ENCODE results near the gene FAM149B1. TPM values are rescaled to one million over a fixed set of nuclear protein-coding genes. Genes with fewer than 3 reads are reported as not detected.

Gene FAM149B1
- total and polyA plus RNA-seq, 2 of the 13 experiments (the other 11 are each of a cell fraction or from before 2014, with no cell fraction given): 9.3 to 16.8 TPM

- TF ChIP-seq, protein P1, sequence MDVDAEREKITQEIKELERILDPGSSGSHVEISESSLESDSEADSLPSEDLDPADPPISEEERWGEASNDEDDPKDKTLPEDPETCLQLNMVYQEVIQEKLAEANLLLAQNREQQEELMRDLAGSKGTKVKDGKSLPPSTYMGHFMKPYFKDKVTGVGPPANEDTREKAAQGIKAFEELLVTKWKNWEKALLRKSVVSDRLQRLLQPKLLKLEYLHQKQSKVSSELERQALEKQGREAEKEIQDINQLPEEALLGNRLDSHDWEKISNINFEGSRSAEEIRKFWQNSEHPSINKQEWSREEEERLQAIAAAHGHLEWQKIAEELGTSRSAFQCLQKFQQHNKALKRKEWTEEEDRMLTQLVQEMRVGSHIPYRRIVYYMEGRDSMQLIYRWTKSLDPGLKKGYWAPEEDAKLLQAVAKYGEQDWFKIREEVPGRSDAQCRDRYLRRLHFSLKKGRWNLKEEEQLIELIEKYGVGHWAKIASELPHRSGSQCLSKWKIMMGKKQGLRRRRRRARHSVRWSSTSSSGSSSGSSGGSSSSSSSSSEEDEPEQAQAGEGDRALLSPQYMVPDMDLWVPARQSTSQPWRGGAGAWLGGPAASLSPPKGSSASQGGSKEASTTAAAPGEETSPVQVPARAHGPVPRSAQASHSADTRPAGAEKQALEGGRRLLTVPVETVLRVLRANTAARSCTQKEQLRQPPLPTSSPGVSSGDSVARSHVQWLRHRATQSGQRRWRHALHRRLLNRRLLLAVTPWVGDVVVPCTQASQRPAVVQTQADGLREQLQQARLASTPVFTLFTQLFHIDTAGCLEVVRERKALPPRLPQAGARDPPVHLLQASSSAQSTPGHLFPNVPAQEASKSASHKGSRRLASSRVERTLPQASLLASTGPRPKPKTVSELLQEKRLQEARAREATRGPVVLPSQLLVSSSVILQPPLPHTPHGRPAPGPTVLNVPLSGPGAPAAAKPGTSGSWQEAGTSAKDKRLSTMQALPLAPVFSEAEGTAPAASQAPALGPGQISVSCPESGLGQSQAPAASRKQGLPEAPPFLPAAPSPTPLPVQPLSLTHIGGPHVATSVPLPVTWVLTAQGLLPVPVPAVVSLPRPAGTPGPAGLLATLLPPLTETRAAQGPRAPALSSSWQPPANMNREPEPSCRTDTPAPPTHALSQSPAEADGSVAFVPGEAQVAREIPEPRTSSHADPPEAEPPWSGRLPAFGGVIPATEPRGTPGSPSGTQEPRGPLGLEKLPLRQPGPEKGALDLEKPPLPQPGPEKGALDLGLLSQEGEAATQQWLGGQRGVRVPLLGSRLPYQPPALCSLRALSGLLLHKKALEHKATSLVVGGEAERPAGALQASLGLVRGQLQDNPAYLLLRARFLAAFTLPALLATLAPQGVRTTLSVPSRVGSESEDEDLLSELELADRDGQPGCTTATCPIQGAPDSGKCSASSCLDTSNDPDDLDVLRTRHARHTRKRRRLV (CRISPR knock-in tag; IDR thresholded peaks at IDR 0.05): peak; percentile 85
- TF ChIP-seq ZBTB4 (CRISPR knock-in tag; IDR thresholded peaks at IDR 0.05; ENCODE audit: borderline replicate concordance): peak; percentile 84; the same call in 1 of the 2 replicates
- TF ChIP-seq GATA4 (IDR thresholded peaks at IDR 0.05; ENCODE audit: borderline replicate concordance, low read depth): 0 out of 2 replicates have a peak, but pooled peaks have one; percentile 26
- no peak for TF ChIP-seq ZNF367 (CRISPR knock-in tag; IDR thresholded peaks at IDR 0.05; ENCODE audit: borderline replicate concordance)
- TF ChIP-seq, protein P2, sequence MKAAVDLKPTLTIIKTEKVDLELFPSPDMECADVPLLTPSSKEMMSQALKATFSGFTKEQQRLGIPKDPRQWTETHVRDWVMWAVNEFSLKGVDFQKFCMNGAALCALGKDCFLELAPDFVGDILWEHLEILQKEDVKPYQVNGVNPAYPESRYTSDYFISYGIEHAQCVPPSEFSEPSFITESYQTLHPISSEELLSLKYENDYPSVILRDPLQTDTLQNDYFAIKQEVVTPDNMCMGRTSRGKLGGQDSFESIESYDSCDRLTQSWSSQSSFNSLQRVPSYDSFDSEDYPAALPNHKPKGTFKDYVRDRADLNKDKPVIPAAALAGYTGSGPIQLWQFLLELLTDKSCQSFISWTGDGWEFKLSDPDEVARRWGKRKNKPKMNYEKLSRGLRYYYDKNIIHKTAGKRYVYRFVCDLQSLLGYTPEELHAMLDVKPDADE (CRISPR knock-in tag; IDR thresholded peaks at IDR 0.05): no peak
- TF ChIP-seq AGO1 (IDR thresholded peaks at IDR 0.05; ENCODE audit: low read depth, low read length, poor library complexity, severe bottlenecking): peak; percentile 94
- no peak; the same call in 1 of the 2 replicates for TF ChIP-seq ZNF782 (CRISPR knock-in tag; IDR thresholded peaks at IDR 0.05; ENCODE audit: borderline replicate concordance)
- TF ChIP-seq ZNF629 (CRISPR knock-in tag; conservative IDR thresholded peaks at IDR 0.05): no peak
- TF ChIP-seq HNF4G (IDR thresholded peaks at IDR 0.05; ENCODE audit: borderline replicate concordance, low read depth, low read length): peak; percentile 55; the same call in 1 of the 2 replicates
- TF ChIP-seq HNF4G (CRISPR knock-in tag; IDR thresholded peaks at IDR 0.05; ENCODE audit: borderline replicate concordance, low read depth): peak; percentile 75; the same call in 1 of the 2 replicates
- TF ChIP-seq, protein P3, sequence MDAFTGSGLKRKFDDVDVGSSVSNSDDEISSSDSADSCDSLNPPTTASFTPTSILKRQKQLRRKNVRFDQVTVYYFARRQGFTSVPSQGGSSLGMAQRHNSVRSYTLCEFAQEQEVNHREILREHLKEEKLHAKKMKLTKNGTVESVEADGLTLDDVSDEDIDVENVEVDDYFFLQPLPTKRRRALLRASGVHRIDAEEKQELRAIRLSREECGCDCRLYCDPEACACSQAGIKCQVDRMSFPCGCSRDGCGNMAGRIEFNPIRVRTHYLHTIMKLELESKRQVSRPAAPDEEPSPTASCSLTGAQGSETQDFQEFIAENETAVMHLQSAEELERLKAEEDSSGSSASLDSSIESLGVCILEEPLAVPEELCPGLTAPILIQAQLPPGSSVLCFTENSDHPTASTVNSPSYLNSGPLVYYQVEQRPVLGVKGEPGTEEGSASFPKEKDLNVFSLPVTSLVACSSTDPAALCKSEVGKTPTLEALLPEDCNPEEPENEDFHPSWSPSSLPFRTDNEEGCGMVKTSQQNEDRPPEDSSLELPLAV (CRISPR knock-in tag; conservative IDR thresholded peaks at IDR 0.05; ENCODE audit: low read depth): no peak
- peak; percentile 96 for TF ChIP-seq ZNF556 (CRISPR knock-in tag; IDR thresholded peaks at IDR 0.05; ENCODE audit: borderline replicate concordance)
- TF ChIP-seq FOXK1 (CRISPR knock-in tag; IDR thresholded peaks at IDR 0.05; ENCODE audit: borderline replicate concordance, low read depth): peak; percentile 74; the same call in 1 of the 2 replicates
- TF ChIP-seq HNRNPH1 (optimal IDR thresholded peaks at IDR 0.05; ENCODE audit: low read depth, low read length): no peak
- TF ChIP-seq WIZ (CRISPR knock-in tag; IDR thresholded peaks at IDR 0.05): peak; percentile 78; the same call in 1 of the 2 replicates
These were observed 79.0 kb downstream of the FAM149B1 start, which contains the start of gene DNAJC9 (continued) for GRCh38 chr10:73246646-73247508.

Measured in HepG2 (cell line).